H9 (cell line): ENCODE data around the gene KRTAP2-3. TPM values are rescaled to one million over a fixed set of nuclear protein-coding genes. Genes with fewer than 3 reads are reported as not detected.
"Not testable (repeated sequence)": the region's sequence is repeated elsewhere in the genome, so short reads cannot be mapped to it uniquely, and the experiment has no call there.

Experiments used
- DNase-seq: peaks from one replicate; pipeline ENCODE4 v3.0.0-alpha.2; 2017
- H2AFZ ChIP-seq: one replicate; pipeline ENCODE4 v1.6.1; 2013; ENCODE audit warnings: mild to moderate bottlenecking, low read length, control low read depth, moderate library complexity
- H2AK5ac ChIP-seq: 2 replicates; pipeline ENCODE4 v1.6.1; 2013; ENCODE audit warnings: low read length, control low read depth, mixed read lengths; ENCODE audit not compliant: insufficient read length
- H2BK120ac ChIP-seq: one replicate; pipeline ENCODE4 v1.6.1; 2013; ENCODE audit warnings: low read depth, mild to moderate bottlenecking, low read length, control low read depth, inconsistent platforms; ENCODE audit not compliant: poor library complexity, severe bottlenecking
- H2BK12ac ChIP-seq: 2 replicates; pipeline ENCODE4 v1.6.1; 2013; ENCODE audit warnings: low read length, control low read depth, mixed read lengths, low read depth; ENCODE audit not compliant: insufficient read length
- H2BK15ac ChIP-seq: 2 replicates; pipeline ENCODE4 v1.6.1; 2013; ENCODE audit warnings: low read depth, low read length, control low read depth
- H2BK20ac ChIP-seq: one replicate; pipeline ENCODE4 v1.6.1; 2013; ENCODE audit warnings: low read depth, mild to moderate bottlenecking, low read length, control low read depth, inconsistent platforms; ENCODE audit not compliant: poor library complexity, severe bottlenecking
- H2BK5ac ChIP-seq: 2 replicates; pipeline ENCODE4 v1.6.1; 2013; ENCODE audit warnings: low read length, control low read depth, mixed read lengths; ENCODE audit not compliant: insufficient read length
- H3K14ac ChIP-seq: 2 replicates; pipeline ENCODE4 v1.6.1; 2013; ENCODE audit warnings: low read length, control low read depth; ENCODE audit not compliant: insufficient read depth
- H3K18ac ChIP-seq: 2 replicates; pipeline ENCODE4 v1.6.1; 2013; ENCODE audit warnings: low read depth, mild to moderate bottlenecking, mixed read lengths, low read length, control low read depth; ENCODE audit not compliant: insufficient read length
- H3K23ac ChIP-seq: 2 replicates; pipeline ENCODE4 v1.6.1; 2013; ENCODE audit warnings: low read length, control low read depth, mixed read lengths, low read depth; ENCODE audit not compliant: insufficient read length
- H3K23me2 ChIP-seq: 2 replicates; pipeline ENCODE4 v1.6.1; 2013; ENCODE audit warnings: low read depth, mild to moderate bottlenecking, mixed read lengths, low read length, control low read depth; ENCODE audit not compliant: insufficient read length, poor library complexity, severe bottlenecking
- H3K27ac ChIP-seq: 2 replicates; pipeline ENCODE4 v1.5.1; 2013; ENCODE audit warnings: low read length, control low read depth, mixed read lengths, low read depth; ENCODE audit not compliant: insufficient read length
- H3K27me3 ChIP-seq: 2 replicates; pipeline ENCODE4 v1.6.1; 2013; ENCODE audit warnings: low read length, control low read depth, inconsistent platforms; ENCODE audit not compliant: insufficient read depth
- H3K4ac ChIP-seq: 2 replicates; pipeline ENCODE4 v1.6.1; 2013; ENCODE audit warnings: low read depth, mild to moderate bottlenecking, control low read depth, inconsistent platforms, low read length, moderate library complexity
- H3K4me1 ChIP-seq: 2 replicates; pipeline ENCODE4 v1.6.1; 2013; ENCODE audit warnings: low read length, control low read depth, inconsistent platforms; ENCODE audit not compliant: insufficient read depth
- H3K4me2 ChIP-seq: 2 replicates; pipeline ENCODE4 v1.6.1; 2013; ENCODE audit warnings: low read length, control low read depth, mixed read lengths; ENCODE audit not compliant: insufficient read length, insufficient read depth
- H3K56ac ChIP-seq: 2 replicates; pipeline ENCODE4 v1.6.1; 2013; ENCODE audit warnings: low read depth, mild to moderate bottlenecking, mixed read lengths, low read length, control low read depth; ENCODE audit not compliant: insufficient read length
- H3K79me1 ChIP-seq: 2 replicates; pipeline ENCODE4 v1.6.1; 2013; ENCODE audit warnings: low read depth, mild to moderate bottlenecking, moderate library complexity, low read length, control low read depth, inconsistent platforms; ENCODE audit not compliant: insufficient read depth, poor library complexity, severe bottlenecking
- H3K79me2 ChIP-seq: 2 replicates; pipeline ENCODE4 v1.6.1; 2013; ENCODE audit warnings: low read length, control low read depth, inconsistent platforms; ENCODE audit not compliant: insufficient read depth
- H3K9ac ChIP-seq: 2 replicates; pipeline ENCODE4 v1.6.1; 2013; ENCODE audit warnings: low read length, control low read depth, mixed read lengths; ENCODE audit not compliant: insufficient read length; ENCODE audit errors: extremely low read depth
- H3K9me3 ChIP-seq: one replicate; pipeline ENCODE4 v1.6.1; 2013; ENCODE audit warnings: low read depth, low read length, inconsistent platforms; ENCODE audit not compliant: control insufficient read depth
- H3T11ph ChIP-seq: one replicate; pipeline ENCODE4 v1.6.1; 2013; ENCODE audit warnings: mild to moderate bottlenecking, low read length, control low read depth, inconsistent platforms
- H4K20me1 ChIP-seq: one replicate; pipeline ENCODE4 v1.6.1; 2013; ENCODE audit not compliant: control insufficient read depth, insufficient read length, insufficient read depth
- H4K5ac ChIP-seq: 2 replicates; pipeline ENCODE4 v1.6.1; 2013; ENCODE audit warnings: low read depth, mild to moderate bottlenecking, mixed read lengths, low read length, control low read depth; ENCODE audit not compliant: insufficient read length
- H4K8ac ChIP-seq: replicated peaks from 2 replicates; pipeline ENCODE4 v1.6.1; 2013; ENCODE audit warnings: low read length, control low read depth, mixed read lengths, low read depth; ENCODE audit not compliant: insufficient read length
- H4K91ac ChIP-seq: 2 replicates; pipeline ENCODE4 v1.6.1; 2013; ENCODE audit warnings: low read depth, mild to moderate bottlenecking, moderate library complexity, mixed read lengths, low read length, control low read depth; ENCODE audit not compliant: insufficient read length
- H3K27ac Mint-ChIP-seq, 3 experiments: 2 replicates in 2 of 3; 3 replicates in 1 of 3; pipeline ENCODE4 v1.8.0; 2020 to 2021; ENCODE audit warnings: mixed read lengths in 3 of 3, mild to moderate bottlenecking in 1 of 3, moderate library complexity in 1 of 3
- H3K27me3 Mint-ChIP-seq: 2 replicates; pipeline ENCODE4 v1.8.0; 2021; ENCODE audit warnings: low read depth, mild to moderate bottlenecking, moderate library complexity, mixed read lengths
- H3K36me3 Mint-ChIP-seq, 3 experiments: 2 replicates in 2 of 3; 3 replicates in 1 of 3; pipeline ENCODE4 v1.8.0; 2020 to 2021; ENCODE audit warnings: low read depth in 3 of 3, mixed read lengths in 3 of 3; ENCODE audit not compliant: insufficient read depth in 1 of 3
- H3K4me1 Mint-ChIP-seq, 2 experiments: 2 replicates each; pipeline ENCODE4 v1.8.0; 2020; ENCODE audit warnings: mixed read lengths in 2 of 2
- H3K4me3 Mint-ChIP-seq, 2 experiments: 2 replicates in 1 of 2; 3 replicates in 1 of 2; pipeline ENCODE4 v1.8.0; 2020 to 2021; ENCODE audit warnings: mild to moderate bottlenecking in 2 of 2, mixed read lengths in 2 of 2, moderate library complexity in 1 of 2
- H3K9me3 Mint-ChIP-seq, 2 experiments: 2 replicates in 1 of 2; 3 replicates in 1 of 2; pipeline ENCODE4 v1.8.0; 2020; ENCODE audit warnings: mild to moderate bottlenecking in 2 of 2, mixed read lengths in 2 of 2, moderate library complexity in 1 of 2
- WGBS: extraction: QIAGEN DNeasy Blood & Tissue Kit; methylation state at CpG from one replicate; pipeline ENCODE4 v1.1.7; 2013; ENCODE audit warnings: missing lambda C conversion rate, low lambda C conversion rate, mixed read lengths; ENCODE audit not compliant: insufficient read length; ENCODE audit errors: extremely low coverage; 5-methylcytosine and 5-hydroxymethylcytosine counted together
- total RNA-seq: library from RNA; stranded (reverse); gene quantifications from 2 replicates; pipeline ENCODE4 v1.2.1, GENCODE V29; 2021
- TF ChIP-seq, protein P1 (sequence below): fragments of 200-600 bp; sonication (generic); conservative IDR thresholded peaks from 3 replicates; pipeline ENCODE4 v1.8.0; 2021; ENCODE audit warnings: antibody characterized with exemption, mild to moderate bottlenecking

The KRTAP2-3 gene
- total RNA-seq, 1 experiment from 2014 or later, result not detected

DNA sequence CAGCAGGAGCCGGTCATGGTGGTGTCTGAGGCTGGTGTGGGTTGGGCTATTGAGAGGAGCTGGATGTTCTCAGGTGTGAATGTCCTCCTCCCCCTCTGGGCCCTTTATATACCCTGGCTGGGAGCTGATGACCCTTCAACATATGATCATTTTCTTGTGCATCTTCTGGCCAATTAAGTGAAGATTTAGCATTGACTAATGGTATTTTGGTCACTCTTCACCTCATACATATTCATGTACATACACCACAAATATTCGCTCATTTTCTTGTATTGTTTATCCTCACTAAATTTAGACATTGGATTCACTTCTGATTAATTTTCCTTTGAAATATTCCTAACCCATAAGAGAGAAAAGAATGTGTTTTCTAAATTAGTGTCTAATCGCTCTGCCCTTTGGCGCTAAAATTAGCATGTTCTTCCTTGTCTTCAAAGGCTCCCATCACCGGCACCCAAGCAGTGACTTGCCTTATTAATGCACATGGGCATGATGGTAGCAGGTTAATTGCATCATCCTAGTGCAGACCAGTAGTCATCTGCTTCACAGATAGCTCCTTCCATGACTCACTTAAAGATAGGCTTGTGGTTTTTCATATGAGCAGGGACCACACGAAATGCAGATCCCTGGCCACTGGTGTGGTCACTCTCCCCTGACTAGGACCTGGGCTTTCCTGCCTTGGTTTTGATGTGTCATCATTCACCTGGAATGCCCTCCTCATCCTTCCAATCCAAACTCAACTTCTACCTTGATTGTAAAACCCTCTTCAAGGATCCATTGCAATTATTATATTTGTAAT lies 6.1 kb upstream of the KRTAP2-3 start, which contains the start of gene KRTAP2-4:
Gene KRTAP2-4 (minus strand): TSS at position 51 of the 796 bp plus-strand sequence. CDS start 34 bp downstream, at position 17.
- Histone ChIP-seq H3K14ac (no peak within 1 kb of the TSS), H3K79me1 (no peaks in the 10 kb centered on the region), H2BK15ac (no peak within 1 kb of the TSS), H2BK120ac (no peak within 1 kb of the TSS), H4K8ac (no peak within 1 kb of the TSS), H2AFZ (no peak within 1 kb of the TSS), H4K20me1 (no peaks in the 10 kb centered on the region), H3K79me2 (no peaks in the 10 kb centered on the region), H2BK5ac (no peak within 1 kb of the TSS), H3T11ph (no peak within 1 kb of the TSS), H3K9me3 (no peaks in the 10 kb centered on the region), H2BK20ac (no peak within 1 kb of the TSS), H3K23ac (no peak within 1 kb of the TSS), H3K18ac (no peak within 1 kb of the TSS), H4K5ac (no peak within 1 kb of the TSS), H3K23me2 (no peaks in the 10 kb centered on the region), H2BK12ac (no peak within 1 kb of the TSS), H4K91ac (no peak within 1 kb of the TSS), H3K4me2 (no peak within 1 kb of the TSS), H3K56ac (no peak within 1 kb of the TSS), H3K9ac (no peak within 1 kb of the TSS), H3K27me3 (no peaks in the 10 kb centered on the region), H3K4ac (no peak within 1 kb of the TSS), H2AK5ac (no peak within 1 kb of the TSS), H3K27ac (no peak within 1 kb of the TSS), H3K4me1 (no peaks in the 10 kb centered on the region)
- TF ChIP-seq, protein P1, sequence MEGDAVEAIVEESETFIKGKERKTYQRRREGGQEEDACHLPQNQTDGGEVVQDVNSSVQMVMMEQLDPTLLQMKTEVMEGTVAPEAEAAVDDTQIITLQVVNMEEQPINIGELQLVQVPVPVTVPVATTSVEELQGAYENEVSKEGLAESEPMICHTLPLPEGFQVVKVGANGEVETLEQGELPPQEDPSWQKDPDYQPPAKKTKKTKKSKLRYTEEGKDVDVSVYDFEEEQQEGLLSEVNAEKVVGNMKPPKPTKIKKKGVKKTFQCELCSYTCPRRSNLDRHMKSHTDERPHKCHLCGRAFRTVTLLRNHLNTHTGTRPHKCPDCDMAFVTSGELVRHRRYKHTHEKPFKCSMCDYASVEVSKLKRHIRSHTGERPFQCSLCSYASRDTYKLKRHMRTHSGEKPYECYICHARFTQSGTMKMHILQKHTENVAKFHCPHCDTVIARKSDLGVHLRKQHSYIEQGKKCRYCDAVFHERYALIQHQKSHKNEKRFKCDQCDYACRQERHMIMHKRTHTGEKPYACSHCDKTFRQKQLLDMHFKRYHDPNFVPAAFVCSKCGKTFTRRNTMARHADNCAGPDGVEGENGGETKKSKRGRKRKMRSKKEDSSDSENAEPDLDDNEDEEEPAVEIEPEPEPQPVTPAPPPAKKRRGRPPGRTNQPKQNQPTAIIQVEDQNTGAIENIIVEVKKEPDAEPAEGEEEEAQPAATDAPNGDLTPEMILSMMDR, result no peak
- no peaks in the 10 kb centered on the region for H3K27me3 Mint-ChIP-seq
- no peak for DNase-seq
- no CpG with 5 or more reads among the region's 6 CpGs for WGBS
- no peak within 1 kb of the TSS for H3K27ac Mint-ChIP-seq
- 0 out of 4 replicates have a peak, but pooled peaks cover 0 to 5% of the 10 kb centered on the region in 2 experiments for H3K4me1 Mint-ChIP-seq
- H3K9me3 Mint-ChIP-seq, result no peaks in the 10 kb centered on the region
- no peak within 1 kb of the TSS for H3K4me3 Mint-ChIP-seq
- no peaks in the 10 kb centered on the region for H3K36me3 Mint-ChIP-seq

DNA sequence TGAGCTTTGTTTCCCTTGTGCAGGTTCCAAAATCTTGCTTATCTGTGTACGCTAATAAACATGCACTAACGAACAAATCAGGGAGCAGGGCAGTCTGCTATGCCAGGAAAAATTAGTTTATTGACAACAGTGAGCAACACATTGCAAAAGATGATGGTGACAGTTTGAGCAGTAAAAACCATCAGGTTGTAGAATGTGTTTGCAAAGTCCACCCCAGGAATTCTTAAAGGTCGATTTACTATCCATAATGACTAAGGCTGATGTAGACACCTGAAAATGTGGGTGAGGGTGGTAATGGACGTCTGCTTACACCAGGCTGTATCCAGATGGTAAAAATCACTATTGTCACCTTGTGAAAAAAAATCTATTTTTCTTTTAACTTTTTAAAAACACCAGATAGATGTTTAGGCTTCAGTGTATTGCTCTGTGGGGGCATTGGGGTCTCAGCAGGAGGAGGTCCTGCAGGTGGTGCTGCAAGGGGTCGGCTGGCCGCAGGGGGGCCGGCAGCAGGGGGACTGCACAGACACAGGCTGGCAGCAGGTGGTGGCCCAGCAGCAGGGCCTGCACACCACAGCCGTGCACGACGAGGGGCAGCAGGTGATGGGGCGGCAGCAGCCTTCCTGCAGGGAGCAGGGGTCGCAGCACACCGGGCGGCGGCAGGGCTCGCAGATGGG lies 5.2 kb upstream of the KRTAP2-3 start:
- H3K36me3 Mint-ChIP-seq, H3K9me3 ChIP-seq, H4K8ac ChIP-seq, H3K27me3 Mint-ChIP-seq, H3K79me1 ChIP-seq, H3T11ph ChIP-seq, H3K56ac ChIP-seq, H3K9ac ChIP-seq, H4K5ac ChIP-seq, H3K4me1 Mint-ChIP-seq, H3K4me3 Mint-ChIP-seq, DNase-seq, H2BK20ac ChIP-seq, H3K4me1 ChIP-seq, H2AK5ac ChIP-seq, H2BK120ac ChIP-seq, H3K27me3 ChIP-seq, H2BK15ac ChIP-seq, H3K27ac ChIP-seq, H4K91ac ChIP-seq, H3K4ac ChIP-seq, H4K20me1 ChIP-seq, H3K14ac ChIP-seq, H2BK5ac ChIP-seq, H3K27ac Mint-ChIP-seq, H3K23me2 ChIP-seq, H3K18ac ChIP-seq, H3K9me3 Mint-ChIP-seq, H3K4me2 ChIP-seq, H2AFZ ChIP-seq, H3K23ac ChIP-seq, H2BK12ac ChIP-seq, H3K79me2 ChIP-seq: not testable (repeated sequence)
- no CpG with 5 or more reads among the region's 16 CpGs for WGBS
